Activated CD4-positive, CD25-positive, alpha-beta regulatory T cell treated with anti-CD3 and anti-CD28 coated beads, Interleukin-2, amount 50 U/mL, for 16 hours (primary cell): ENCODE results near the gene FADD.

Source experiments
- DNase-seq: peaks from one replicate; pipeline ENCODE4 v3.0.0-alpha.2; 2020; ENCODE audit warnings: low read depth, low spot score

The FADD gene

GRCh38 chr11:70233511-70233934 lies 30.4 kb downstream of the FADD start:
- DNase-seq = no peak

DNA sequence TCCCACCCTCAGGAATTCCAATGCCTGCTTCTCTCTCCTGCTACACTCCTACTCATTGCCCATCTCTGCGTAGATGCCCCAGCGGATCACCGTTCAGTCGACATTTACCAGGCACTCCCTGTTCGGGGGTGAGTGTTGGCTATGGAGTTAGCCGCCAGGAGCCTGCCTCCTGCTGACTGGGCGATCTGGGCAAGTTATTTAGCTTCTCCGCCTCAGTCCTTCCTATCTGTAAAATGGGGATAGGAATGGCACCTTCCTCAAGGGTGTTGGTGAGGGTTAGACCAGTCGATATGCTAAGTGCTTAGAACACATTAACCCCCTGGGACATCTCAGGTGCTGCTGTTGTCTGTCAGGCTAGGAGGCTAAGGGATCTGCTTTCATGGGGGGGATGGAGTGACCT lies 30.9 kb downstream of the FADD start:
- DNase-seq = no peak

GRCh38 chr11:70240337-70240736 lies 37.2 kb downstream of the FADD start:
- no peak for DNase-seq

GRCh38 chr11:70241709-70242108 lies 38.6 kb downstream of the FADD start:
- DNase-seq = no peak

DNA sequence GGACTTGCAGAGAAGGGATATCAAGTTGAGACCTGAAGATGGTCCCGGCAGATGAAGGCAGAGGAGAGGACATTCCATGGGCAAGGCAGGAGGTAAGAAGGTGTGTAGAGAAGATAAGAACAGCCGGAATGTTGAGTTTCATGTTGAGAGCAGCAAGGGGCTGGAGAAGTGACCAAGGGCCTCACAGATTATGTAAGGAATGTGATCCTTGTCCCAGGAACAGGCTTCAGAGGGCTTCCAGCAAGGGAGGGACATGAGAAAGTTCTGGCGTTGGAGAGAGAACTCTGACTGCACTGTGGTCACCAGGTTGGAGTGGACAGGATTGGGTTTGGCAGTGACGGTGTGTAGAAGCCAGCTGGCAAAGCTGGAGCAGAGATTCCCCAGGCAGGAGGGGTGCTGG lies 39.8 kb downstream of the FADD start:
- DNase-seq = no peak

- DNase-seq = no peak
These were observed 41.0 kb downstream of the FADD start for GRCh38 chr11:70243912-70244652.

DNA sequence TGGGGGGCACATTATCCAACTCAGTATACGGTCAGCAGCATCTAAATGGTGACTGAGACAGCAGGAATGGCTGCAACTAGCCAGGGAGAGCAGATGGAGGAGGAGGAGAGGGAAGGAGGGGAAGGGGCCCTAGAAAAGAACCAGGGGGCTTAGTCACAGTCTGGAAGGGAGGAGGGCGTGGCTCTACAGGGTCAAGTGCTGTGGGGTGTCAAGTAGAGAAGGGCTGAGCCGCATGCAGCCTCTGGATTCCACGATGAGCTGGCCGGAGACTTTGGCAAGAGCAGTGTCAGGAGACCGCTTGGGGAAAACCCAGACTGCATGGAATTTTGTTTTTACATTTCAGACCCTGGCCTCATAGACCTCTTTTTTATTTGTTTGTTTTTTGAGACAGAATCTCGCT lies 41.6 kb downstream of the FADD start:
- DNase-seq = no peak

DNA sequence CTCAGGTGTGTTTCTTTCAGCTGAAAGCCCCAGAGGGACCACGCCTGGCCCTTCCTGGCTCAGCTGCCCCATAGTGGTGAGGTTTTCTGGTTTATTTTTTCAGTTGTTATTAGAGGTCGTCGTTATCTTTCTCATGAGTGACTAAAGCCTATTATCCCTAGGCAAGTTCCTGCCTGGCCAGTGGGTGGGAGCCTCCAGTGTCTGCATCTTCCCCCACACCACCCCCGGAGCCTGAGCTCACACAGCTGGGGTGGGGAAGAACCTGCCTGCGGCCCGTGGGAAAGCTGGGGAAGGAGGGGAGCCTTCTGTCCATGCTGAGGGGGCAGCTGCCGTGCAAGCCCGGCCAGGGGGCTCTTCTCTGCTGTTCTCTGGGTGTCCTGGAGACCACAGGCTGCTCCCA lies 43.1 kb downstream of the FADD start:
- DNase-seq = no peak

DNA sequence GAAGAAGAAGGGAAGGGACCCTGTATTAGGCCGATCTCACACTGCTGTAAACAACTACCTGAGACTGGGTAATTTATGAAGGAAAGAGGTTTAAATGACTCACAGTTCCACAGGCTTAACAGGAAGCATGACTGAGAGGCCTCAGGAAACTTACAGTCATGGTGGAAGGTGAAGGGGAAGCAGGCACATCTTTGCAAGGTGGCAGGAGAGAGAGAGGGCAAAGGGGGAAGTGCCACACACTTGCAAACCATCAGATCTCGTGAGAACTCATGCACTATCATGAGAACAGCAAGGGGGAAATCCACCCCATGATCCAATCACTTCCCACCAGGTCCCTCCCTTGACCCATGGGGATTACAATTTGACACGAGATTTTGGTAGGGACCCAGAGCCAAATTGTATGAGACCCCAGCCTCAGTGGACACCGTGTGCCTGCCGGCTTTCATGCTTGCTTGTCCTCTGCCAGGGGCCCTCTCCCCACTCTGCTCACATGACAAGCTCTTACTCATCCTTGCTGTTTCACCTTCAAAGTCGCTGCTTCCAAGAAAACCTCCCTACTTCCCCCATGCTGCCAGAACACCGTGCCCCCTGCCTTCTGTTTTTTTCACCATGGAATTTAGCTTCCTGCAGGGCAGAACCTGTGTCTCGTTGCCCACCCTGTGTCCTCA lies 44.1 kb downstream of the FADD start:
- DNase-seq = no peak

- no peak for DNase-seq
These were observed 44.6 kb downstream of the FADD start for GRCh38 chr11:70247710-70248072.

DNA sequence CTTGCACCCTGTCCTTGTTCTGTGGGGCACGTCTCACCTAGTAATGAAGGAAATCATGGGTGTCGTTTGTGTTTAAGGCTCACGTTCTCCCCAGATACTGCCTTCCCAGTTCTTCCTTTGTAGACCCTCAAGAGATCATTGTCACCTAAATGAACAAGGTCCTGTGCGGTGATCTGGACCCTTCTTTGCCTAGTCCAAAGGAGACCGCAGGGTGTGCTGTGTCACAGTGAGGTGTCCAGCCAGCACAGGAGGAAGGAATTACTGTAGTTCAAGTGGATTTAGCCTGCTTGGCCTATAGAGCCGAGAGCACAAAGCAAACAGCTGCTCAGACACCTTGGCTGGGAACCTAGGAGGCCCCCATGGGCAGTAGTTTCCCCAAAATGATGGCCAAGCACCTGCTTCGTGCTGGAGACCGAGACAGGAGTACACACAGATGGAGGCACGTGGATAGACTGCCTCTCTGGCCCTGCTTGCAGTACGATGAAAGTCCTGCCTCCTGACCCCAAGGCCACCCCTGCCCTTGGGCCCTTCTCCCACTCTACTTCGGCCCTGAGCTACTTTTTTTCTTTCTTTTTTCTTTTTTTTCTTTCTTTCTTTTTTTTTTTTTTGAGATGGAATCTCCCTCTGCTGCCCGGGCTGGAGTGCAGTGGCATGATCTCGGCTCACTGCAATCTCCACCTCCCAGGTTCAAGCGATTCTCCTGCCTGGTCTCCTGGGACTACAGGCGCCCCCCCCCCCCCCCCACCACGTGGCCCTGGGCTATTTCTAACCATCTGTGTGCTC lies 48.0 kb downstream of the FADD start:
- no peak for DNase-seq

DNA sequence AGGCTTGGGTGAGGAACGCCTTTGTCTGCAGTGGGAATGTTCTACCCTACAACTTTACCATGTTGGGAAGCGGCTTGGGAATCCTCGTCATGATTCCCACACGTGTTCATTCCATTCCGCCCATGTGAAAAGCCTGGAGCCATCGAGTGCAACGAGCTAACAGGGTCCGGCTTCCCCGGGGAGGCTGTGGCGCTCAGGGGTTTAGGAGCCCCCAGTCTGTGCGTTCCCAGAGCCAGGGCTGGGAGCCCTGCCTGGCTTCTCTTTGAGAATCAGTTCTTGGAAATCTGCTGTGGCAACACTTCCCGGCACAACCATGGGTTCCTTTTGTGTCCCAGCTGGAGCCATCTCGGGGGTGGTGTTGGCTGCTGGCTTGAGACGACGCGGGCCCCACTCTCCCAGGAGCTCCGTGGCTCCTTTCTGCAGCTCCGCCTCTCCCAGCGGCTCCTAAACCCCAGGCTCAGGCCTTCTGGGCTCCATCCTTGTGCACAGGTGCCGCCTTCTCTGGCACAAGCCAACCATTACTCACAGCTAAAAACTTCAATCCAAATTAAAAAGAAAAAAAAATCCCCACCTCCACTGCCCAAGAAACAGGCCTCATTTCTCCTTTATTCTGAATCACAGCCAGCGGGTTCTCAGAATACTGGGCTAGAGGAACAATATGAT lies 48.7 kb downstream of the FADD start:
- DNase-seq = no peak

- no peak for DNase-seq
These were observed 49.7 kb downstream of the FADD start for GRCh38 chr11:70252844-70253243.

GRCh38 chr11:70255477-70256116 lies 52.5 kb downstream of the FADD start:
- DNase-seq = no peak
